GM18520 (cell line): ENCODE results near the gene TFAP2A.

Experiments used
- ATAC-seq: cut with Tn5 transposase; IDR thresholded peaks from one replicate; pipeline ENCODE4 v1.9.1; 2021; ENCODE audit not compliant: unreplicated experiment

Gene TFAP2A

DNA sequence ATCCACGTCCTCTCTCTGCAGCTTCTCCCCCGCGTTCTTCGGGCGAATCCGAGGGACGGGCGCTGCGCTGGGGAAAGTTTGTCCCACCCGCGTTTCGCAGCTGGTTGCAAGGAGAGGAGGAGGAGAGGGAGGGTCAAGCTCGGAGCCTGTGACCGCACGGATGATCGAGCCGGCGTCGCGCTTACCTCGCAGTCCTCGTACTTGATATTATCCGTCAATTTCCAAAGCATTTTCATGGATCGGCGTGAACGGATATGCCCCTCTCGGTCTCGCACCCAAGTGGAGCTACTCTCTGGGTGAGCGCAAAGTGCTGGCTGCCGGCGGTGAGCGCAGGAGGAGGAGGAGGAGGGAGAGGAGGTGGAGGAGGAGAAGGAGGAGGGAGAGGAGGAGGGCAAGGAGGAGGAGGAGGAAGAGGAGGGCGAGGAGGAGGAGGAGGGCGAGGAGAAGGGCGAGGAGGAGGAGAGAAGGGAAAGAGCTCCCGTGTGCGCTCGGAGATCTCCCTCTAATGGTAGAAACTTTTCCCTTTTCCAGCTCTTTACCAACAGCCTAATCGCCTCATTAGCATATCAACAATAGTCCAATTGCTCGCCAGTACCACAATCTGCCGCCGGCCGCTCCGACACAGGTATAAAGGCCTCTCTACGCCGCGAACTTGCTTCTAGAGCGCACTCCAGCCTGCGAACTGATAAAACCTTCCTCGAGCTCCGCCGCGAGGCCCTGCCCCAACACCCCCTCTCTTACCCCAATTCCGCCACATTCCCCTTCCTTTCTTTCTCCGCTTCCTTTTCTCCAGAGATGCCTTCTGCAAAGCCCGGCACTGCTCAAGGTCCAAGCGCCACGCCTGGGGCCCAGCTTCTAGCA lies at the start of gene TFAP2A:
TFAP2A (minus strand) TSS at position 319 of the 861 bp plus-strand sequence; CDS start at position 236, 83 bp downstream.
- ATAC-seq, result no peak

DNA sequence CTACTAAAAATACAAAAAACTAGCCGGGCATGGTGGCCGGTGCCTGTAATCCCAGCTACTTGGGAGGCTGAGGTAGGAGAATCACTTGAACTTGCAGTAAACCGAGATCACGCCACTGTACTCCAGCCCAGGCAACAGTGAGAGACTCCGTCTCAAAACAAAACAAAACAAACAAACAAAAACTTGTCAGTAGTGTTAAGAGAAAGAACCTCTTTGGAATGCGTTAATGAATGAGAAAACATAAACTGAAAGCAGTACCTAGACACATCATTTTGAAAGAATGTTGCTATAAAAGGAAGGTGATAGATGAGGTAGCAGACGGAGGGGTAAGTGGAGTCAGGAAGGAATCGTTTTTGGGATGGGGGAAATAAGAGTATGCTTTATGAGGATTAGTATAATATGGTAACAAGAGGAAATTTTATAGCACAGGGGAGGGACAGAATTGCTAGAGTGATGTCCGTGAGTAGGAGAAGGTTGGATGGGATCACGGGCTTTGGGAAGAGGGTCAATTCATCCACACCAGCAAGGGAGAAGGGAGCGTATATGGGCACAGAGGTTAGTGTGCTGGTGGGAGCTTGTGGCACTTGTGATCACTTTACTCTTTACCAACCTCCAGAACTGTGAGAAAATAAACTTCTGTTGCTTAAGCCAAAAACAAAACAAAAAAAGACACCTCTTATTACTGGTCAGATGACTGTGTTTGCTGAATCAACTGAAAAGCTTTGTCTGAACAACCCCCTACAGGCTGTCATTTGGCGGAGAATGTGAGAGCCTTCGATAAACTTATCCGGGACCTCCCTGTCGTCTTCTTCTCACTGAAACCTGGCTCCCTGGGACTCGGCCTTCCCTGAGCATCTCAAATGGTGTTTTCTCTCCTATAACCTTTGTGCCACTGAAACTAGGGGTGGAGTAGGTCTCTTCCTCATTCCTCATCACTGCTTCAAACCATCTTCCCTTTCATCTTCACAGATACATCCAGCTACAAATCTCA lies 48.9 kb upstream of the TFAP2A start:
- ATAC-seq, result no peak

DNA sequence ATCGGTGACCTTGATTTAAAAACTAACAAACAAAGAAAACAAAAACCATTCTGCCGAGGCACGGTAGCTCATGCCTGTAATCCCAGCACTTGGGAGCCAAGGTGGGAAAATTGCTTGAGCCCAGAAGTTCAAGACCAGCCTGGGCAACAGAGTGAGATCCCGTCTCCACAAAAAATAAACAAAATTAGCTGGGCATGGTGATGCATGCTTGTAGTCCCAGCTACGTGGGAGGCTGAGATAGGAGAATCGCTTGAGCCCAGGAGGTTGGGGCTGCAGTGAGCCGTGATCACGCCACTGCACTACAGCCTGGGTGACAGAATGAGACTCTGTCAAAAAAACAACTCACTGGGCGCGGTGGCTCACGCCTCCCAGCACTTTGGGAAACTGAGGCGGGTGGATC lies 48.2 kb upstream of the TFAP2A start:
- no peak for ATAC-seq

DNA sequence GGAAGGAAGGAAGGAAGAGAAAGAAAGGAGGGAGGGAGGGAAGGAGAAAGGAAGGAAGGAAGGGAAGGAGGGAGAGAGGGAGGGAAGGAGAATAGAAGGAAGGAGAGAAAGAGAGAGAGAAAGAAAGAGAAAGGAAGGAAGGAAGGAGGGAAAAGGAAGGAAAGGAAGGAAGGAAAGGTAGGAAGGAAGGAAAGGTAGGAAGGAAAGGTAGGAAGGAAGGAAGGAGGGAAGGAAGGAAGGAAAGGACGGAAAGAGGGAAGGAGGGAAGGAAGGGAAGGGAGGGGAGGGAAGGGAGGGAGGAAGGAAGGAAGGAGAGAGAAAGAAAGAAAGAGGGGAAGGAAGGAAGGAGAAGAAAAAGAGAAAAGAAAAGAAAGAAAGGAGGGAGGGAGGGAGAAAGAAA lies 47.0 kb upstream of the TFAP2A start:
- no peak for ATAC-seq

DNA sequence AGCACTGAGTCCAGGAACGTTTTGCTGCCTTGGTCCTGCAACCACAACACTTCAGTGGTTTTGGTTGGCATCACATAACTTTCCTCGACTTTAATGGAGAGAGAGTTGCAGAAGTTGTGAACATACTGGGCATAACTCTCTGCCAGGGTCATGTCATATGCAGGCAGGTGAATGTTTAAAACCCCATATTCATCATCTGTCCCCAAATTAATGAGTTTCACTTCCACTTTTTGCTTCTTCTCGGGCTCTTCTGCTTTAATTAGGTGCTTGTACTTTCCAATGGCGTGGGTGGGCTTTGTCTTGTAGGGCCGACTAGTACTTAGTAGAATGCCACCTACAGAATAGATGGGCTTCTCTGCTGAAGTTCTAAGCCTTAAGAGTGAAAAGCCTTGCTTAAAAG lies 45.2 kb upstream of the TFAP2A start:
- peak; percentile 92 for ATAC-seq

DNA sequence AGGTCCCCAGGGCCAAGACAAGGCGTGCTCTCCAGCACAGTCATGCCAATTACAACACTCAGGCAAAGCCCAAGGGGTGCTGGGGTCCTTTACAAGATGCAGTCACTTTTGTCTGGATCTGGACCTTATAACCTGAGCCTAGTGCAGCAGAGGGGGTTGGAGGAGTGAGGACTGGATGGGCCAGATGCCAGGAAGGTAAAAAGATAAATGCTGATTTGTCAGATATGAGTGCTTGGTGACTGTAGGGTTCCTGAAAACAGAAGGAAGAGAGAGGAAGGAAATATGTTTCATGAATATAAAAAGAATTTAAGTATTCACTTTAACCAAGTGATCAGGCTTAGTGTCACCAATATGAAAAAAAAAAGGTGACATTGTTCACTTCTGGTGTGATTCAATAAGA lies 43.4 kb upstream of the TFAP2A start:
- no peak for ATAC-seq

DNA sequence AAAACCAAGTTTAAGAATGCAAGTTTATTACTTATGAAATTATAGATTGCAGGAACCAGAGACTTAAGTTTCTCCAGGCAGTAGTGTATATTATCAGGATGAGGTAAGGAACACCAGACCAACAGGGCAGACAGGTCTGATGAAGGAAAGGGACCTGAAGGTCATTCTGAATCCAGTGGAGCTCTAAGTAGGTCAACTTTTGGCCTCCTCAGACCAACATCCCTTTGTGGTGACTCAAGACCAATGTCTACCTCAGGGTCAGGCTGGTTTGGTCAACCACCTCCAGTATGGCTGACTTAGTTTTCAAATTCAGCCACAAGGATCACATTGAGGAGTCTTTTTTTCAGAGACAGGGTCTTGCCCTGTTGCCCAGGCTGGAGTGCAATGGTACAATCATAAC lies 38.7 kb upstream of the TFAP2A start:
- no peak for ATAC-seq

DNA sequence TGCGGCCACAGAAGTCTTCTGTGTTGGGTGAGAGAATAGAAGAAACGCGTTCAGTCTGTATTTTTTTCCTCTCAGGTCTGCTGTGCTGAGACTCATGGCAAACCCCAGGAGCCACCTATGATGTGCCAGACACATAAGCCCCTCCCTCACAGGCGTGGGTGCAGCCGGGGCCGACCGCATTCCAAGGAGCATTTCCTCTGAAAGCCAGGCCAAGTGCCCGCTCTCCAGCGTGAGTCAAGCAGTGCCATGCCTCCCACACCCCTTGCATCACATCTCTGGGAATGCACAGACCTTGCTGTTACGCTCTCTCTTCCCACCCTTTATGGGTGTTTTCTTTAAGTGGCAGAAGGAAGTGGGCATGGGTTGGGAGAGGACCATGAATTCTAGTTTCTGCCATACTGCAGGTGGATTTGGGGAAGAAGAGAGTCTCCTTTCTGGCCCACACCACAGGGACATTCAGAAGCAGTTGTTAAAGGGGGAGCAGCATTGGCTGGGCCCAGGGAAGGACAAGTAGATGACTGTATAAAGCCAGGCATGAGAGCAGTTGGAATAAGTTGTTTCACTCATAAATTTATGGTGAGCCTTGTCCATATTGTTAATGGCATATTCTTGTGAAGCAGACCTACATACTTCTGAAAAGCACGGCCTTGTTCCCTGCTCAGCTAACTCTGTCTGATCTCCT lies 37.1 kb upstream of the TFAP2A start:
- no peak for ATAC-seq

DNA sequence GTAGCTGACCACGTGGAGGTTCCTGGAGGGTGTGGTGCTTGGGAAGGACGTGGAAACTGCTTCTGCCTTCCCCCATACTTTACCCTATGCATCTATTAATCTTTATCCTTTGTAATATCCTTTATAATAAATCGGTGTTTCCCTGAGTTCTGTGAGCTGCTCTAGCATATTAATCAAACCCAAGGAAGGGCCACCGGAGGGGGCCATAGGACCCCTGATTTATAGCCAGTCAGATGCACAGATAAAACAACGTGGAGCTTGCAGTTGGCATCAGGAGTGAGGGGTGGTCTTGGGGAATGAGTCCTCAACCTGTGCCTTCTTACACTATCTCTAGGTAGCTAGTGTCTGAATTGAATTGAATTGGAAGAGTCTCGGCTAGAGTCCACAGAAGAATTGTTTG lies 36.5 kb upstream of the TFAP2A start:
- no peak for ATAC-seq

DNA sequence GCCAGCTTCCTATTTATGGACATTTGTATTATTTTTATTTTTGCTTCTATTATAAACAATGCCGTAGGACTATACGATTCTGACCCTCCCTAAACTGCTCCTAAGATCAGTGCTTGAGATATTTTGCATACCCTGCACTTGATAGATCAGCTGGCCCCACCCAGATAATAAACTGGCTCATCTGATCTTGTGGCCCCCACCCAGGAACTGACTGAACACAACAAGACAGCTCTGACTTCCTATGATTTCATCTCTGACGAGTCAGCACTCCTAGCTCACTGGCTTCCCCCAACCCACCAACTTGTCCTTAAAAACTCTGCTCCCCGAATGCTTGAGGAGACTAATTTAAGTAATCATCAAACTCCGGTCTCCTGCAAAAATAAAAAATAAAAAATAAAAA lies 34.9 kb upstream of the TFAP2A start:
- ATAC-seq, result no peak

DNA sequence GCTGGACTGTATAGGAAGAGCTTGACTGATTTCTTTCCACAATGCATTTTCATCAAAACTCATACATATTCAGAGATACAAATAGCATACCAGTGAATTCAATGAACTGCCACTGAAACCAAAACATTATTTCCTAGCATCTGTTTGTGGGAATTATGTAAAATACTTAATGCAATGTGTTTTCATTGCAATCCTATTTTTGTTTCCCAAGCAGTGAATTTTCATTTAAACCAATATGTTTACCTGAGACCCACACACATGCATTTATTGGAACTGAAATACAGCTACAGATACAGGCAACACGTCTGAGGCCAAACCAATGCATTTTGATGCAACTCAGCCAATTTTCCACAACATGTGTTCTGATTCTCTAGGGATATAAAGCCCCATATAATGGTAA lies 33.2 kb upstream of the TFAP2A start:
- no peak for ATAC-seq

DNA sequence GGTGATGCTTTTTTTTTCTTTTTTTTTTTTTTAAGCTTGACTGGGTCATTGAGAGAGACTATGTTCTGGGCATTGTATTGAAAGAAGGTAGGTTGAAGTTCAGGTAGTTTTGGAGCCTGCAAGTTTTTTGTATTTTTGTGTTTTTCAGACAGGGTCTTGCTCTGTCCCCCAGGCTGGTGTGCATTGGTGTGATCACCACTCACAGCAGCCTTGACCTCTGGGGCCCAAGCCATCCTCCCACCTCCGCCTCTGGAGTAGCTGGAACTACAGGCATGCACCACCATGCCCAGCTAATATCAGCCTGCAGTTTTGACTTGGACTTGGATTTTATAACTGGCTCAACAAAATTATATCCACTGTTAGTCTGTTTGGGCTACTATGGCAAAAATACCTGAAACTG lies 31.7 kb upstream of the TFAP2A start:
- ATAC-seq, result no peak

DNA sequence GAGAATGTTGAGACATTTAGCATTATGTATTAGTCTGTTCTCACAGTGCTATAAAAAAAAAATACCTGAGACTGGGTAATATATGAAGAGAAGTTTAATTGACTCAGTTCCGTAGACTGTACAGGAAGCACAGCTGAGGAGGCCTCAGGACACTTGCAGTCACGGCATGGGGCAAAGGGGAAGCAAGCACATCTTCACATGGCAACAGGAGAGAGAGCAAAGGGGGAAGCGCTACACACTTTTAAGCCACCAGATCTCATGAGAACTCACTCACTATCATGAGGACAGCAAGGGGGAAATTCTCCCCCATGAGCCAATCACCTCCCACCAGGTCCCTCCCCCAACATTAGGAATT lies 26.8 kb upstream of the TFAP2A start:
- no peak for ATAC-seq

DNA sequence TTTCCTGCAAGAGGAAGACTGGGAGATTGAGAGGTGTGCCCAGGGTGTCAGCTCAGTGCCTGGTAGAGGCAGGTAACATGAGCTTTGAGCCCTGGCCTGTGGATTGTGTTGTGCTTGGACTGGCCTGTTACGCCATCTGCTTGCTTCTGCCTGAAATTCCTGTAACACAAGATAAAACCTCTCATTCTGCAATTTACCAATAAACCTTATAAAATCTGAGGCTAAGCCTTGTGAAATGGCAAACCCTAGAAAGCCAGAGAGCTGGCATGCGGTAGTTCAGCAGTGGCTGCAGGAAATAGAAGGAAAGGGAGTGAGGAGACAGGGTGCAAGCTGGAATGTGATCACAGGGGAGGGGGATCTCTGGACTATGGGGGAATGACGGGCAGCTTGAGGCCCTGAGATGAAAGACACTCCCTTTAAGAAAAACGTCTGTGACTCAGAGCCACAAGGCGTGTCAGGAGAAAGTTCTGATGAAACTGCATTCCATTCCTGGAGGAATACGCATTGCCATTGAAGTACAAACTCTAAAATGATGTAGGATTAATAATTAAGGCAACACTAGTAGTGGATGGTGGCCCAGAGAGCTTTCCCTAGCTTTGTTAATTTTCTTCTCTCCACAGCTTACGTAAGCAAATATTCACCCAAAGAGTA lies 26.3 kb upstream of the TFAP2A start:
- no peak for ATAC-seq

DNA sequence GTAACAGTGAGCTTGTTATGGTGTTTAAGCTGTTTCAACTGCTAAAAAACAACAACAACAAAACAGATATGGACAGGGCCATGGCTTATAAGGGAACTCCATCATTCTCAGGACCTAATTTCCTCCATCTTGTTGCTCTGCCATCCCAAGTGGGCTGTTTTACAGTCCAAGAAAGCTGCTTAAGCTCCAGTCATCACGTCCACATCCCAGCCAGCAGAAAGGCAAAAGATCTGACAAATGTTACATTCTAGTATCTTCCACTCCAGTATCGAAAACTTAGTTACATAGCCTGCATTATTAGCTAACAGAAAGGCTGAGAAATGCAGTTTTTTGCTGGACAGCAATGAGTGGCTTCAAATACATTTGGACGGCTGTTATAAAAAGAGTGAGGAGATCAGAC lies 23.0 kb upstream of the TFAP2A start:
- no peak for ATAC-seq

DNA sequence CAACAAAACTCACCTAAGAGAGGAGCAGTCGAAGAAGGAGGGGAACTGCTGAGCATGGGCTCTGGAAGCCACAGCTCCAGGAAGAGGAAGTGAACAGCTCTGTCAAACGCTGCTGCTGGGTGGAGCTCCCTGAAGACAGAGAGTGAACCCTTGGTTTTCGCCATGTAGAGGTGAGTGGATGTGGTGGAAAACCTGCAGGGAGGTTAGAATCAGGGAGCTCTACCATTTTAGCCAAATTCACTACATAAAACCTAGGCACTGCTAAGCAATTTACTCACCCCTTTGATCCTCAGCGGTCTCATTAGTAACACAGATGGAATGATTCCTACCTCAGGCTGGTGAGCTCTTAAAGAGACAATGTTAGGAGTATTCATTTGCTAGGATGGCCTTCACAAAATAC lies 19.4 kb upstream of the TFAP2A start:
- ATAC-seq, result no peak

DNA sequence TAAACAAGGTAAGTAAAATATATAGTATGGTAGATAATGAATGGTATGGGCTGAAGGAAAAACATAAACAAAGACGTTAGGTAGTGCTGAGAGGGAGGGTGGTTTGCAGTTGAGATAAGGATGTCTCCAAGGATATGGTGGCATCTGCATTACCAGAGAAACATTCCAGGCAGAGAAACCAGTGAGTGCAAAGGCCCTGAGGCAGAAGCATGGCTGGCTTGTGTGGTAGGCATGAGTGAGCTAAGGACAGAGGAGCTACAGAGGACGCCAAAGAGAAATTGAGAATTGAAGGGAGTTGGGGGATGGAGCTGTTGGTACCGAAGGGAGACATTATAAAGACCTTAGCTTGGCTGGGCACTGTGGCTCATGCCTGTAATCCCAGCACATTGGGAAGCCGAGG lies 18.4 kb upstream of the TFAP2A start:
- no peak for ATAC-seq

DNA sequence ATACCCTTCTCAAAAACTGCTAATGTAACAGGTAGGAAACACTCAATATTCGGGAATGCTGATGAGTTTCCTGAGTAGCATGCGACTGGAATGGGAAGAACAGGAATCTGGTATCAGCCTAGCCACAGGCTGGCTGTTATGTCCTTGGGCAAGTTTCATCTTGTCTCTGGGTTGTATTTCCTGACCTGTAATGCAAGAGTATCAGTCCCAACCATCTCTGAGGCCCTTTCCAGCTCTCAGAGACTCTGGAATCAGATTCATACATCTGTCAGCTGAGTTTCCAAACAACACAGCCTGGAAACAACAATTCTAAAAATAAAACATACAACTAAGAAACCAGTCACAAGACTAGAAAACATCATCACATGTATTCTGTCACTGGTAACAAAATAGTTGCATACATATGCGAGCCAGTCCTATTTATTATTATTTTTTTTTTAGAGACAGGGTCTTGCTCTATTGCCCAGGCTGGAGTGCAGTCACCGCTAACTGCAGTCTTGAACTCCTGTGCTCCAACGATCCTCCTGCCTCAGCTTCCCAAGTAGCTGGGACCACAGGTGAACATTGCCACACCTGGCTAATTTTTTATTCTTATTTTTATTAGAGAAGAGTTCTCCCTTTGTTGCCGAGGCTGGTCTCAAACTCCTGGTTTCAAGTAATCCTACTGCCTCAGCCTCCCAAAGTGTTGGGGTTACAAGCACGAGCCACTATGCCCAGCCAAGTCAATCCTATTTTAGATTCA lies 16.7 kb upstream of the TFAP2A start:
- no peak for ATAC-seq

DNA sequence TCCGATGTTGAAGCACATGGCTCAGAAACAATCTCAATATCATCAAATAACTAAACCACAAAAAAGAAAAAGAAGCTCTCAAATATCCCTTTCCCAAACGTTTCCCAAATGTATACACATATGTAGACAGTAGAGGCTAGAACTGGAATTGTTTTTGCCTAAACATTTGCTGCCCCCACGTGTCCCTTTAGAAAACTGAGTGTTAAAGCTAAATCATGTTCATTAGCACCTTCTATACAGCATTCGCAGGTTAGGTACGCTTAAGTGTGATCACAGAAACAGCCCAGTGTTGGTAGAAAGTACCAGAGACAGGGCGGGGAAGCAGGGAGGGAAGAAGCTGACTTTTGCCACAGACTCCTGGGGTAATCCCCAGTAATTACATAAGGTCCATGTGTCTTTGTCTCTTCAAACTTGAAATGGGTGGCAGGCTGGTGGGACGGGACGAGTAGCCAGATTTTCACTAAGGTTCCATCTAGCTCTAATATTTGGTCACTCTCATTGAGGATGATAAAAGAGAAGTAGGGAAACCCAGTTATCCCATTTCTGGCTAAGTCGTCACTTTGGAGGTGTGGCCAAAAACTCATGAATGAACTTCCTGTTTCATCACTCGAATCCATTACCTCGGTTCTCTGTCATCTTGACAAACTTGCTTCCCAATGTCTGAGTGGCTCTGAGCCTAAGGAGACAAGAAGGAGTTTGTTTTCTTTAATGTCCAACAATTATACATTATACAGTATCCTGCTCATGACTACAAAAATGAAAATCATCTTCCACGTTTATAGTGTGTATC lies 15.0 kb upstream of the TFAP2A start:
- peak; percentile 53 for ATAC-seq
